ENCODE data around the gene CCNF. TPM values are rescaled to one million over a fixed set of nuclear protein-coding genes. Genes with fewer than 3 reads are reported as not detected.
A peak's percentile ranks its signal among the peaks of the same experiment; 100 is the strongest.
"Not testable (repeated sequence)": the region's sequence is repeated elsewhere in the genome, so short reads cannot be mapped to it uniquely, and the experiment has no call there.

CCNF gene
- total RNA-seq, 1 donor from 2014 or later: 10.8 TPM

- no peak for DNase-seq
These were observed 43.7 kb downstream of the CCNF start for GRCh38 chr16:2472885-2473445.

- DNase-seq: no peak
These were observed 44.2 kb downstream of the CCNF start for GRCh38 chr16:2473446-2473926.

- peak; percentile 51 for DNase-seq
These were observed 45.0 kb downstream of the CCNF start for GRCh38 chr16:2473999-2474876.

- DNase-seq: peak; percentile 78
These were observed 45.7 kb downstream of the CCNF start, which contains the start of gene TBC1D24 for GRCh38 chr16:2474877-2475412. TSS of gene TBC1D24 (plus strand) at chr16:2475127. CDS start at chr16:2496149, 21,022 bp downstream.

- DNase-seq: no peak
These were observed 46.4 kb downstream of the CCNF start for GRCh38 chr16:2475413-2476344.

GRCh38 chr16:2476345-2476720, 47.1 kb downstream of the CCNF start:
- DNase-seq: no peak

- DNase-seq: no peak
These were observed 47.5 kb downstream of the CCNF start for GRCh38 chr16:2476741-2477140.

- DNase-seq: no peak
These were observed 48.1 kb downstream of the CCNF start for GRCh38 chr16:2477327-2477726.

GRCh38 chr16:2478279-2478678, 49.0 kb downstream of the CCNF start:
- no peak for DNase-seq

GRCh38 chr16:2479996-2480395, 50.7 kb downstream of the CCNF start:
- DNase-seq: not testable (repeated sequence)

GRCh38 chr16:2480948-2481347, 51.7 kb downstream of the CCNF start:
- DNase-seq: no peak

GRCh38 chr16:2481676-2482075, 52.4 kb downstream of the CCNF start:
- no peak for DNase-seq

GRCh38 chr16:2482249-2482648, 53.0 kb downstream of the CCNF start:
- no peak for DNase-seq

GRCh38 chr16:2482708-2483534, 53.7 kb downstream of the CCNF start:
- DNase-seq: peak; percentile 63

- DNase-seq: no peak
These were observed 55.0 kb downstream of the CCNF start for GRCh38 chr16:2483939-2484897.

GRCh38 chr16:2484898-2485508, 55.8 kb downstream of the CCNF start:
- DNase-seq: no peak

- DNase-seq: no peak
These were observed 56.7 kb downstream of the CCNF start for GRCh38 chr16:2485811-2486507.

GRCh38 chr16:2486645-2487516, 57.6 kb downstream of the CCNF start:
- peak; percentile 55 for DNase-seq
